Muscle layer of duodenum (tissue), 2 donors: ENCODE data around the gene BTNL9.
"Not testable (repeated sequence)": the region's sequence is repeated elsewhere in the genome, so short reads cannot be mapped to it uniquely, and the experiment has no call there.

Experiments
- H3K27ac ChIP-seq: one replicate; pipeline ENCODE4 v1.7.0; 2013; ENCODE audit warnings: mild to moderate bottlenecking, low read length
- H3K27me3 ChIP-seq: one replicate; pipeline ENCODE4 v1.7.0; 2013; ENCODE audit warnings: low read depth, mild to moderate bottlenecking, control low read depth, low read length
- H3K36me3 ChIP-seq, 2 donors: one replicate each; pipeline ENCODE4 v1.7.0; 2013; ENCODE audit warnings: low read length in 2 of 2, control low read depth in 1 of 2, mild to moderate bottlenecking in 1 of 2; ENCODE audit not compliant: insufficient read depth in 2 of 2, control insufficient read depth in 1 of 2
- H3K4me1 ChIP-seq, 2 donors: one replicate each; pipeline ENCODE4 v1.7.0; 2013; ENCODE audit warnings: low read length in 2 of 2, mild to moderate bottlenecking in 2 of 2, control low read depth in 1 of 2, moderate library complexity in 1 of 2; ENCODE audit not compliant: insufficient read depth in 2 of 2, control insufficient read depth in 1 of 2
- H3K4me3 ChIP-seq, 2 donors: one replicate each; pipeline ENCODE4 v1.7.0; 2013; ENCODE audit warnings: low read length in 2 of 2, low read depth in 1 of 2, mild to moderate bottlenecking in 1 of 2
- H3K9me3 ChIP-seq, 2 donors: one replicate each; pipeline ENCODE4 v1.7.0; 2013; ENCODE audit warnings: low read length in 2 of 2, control low read depth in 1 of 2, mild to moderate bottlenecking in 1 of 2; ENCODE audit not compliant: control insufficient read depth in 1 of 2
- donor health status: healthy.

Gene BTNL9

GRCh38 chr5:181043285-181044092 lies 3.4 kb downstream of the BTNL9 start:
- H3K27ac ChIP-seq, result no peak overlapping the region
- no peak overlapping the region for H3K4me3 ChIP-seq
- H3K27me3 ChIP-seq, result peaks cover 17% of the 10 kb centered on the region

GRCh38 chr5:181044093-181044599 lies 4.1 kb downstream of the BTNL9 start:
- no peaks in the 10 kb centered on the region for H3K9me3 ChIP-seq
- H3K4me3 ChIP-seq, result no peak overlapping the region
- H3K27ac ChIP-seq, result no peak overlapping the region
- no peaks in the 10 kb centered on the region for H3K4me1 ChIP-seq
- H3K27me3 ChIP-seq, result peaks cover 17% of the 10 kb centered on the region
- no peaks in the 10 kb centered on the region for H3K36me3 ChIP-seq

More at GRCh38 chr5:181043285-181044092, 3.4 kb downstream of the BTNL9 start:
- no peaks in the 10 kb centered on the region for H3K9me3 ChIP-seq
- H3K4me1 ChIP-seq, result no peaks in the 10 kb centered on the region
- no peaks in the 10 kb centered on the region for H3K36me3 ChIP-seq

GRCh38 chr5:181044662-181045305 lies 4.7 kb downstream of the BTNL9 start:
- H3K27me3 ChIP-seq, result peaks cover 20% of the 10 kb centered on the region

GRCh38 chr5:181045316-181045715 lies 5.2 kb downstream of the BTNL9 start:
- no peak overlapping the region for H3K4me3 ChIP-seq
- peaks cover 24% of the 10 kb centered on the region for H3K27me3 ChIP-seq
- H3K27ac ChIP-seq, result no peak overlapping the region
- H3K36me3 ChIP-seq, result no peaks in the 10 kb centered on the region
- no peaks in the 10 kb centered on the region for H3K9me3 ChIP-seq
- no peaks in the 10 kb centered on the region for H3K4me1 ChIP-seq

More at GRCh38 chr5:181044662-181045305, 4.7 kb downstream of the BTNL9 start:
- no peak overlapping the region for H3K27ac ChIP-seq
- H3K9me3 ChIP-seq, result no peaks in the 10 kb centered on the region
- no peaks in the 10 kb centered on the region for H3K4me1 ChIP-seq
- H3K4me3 ChIP-seq, result no peak overlapping the region
- no peaks in the 10 kb centered on the region for H3K36me3 ChIP-seq

- H3K27ac ChIP-seq, H3K4me1 ChIP-seq, H3K9me3 ChIP-seq, H3K4me3 ChIP-seq, H3K36me3 ChIP-seq: not testable (repeated sequence)
- peaks cover 24% of the 10 kb centered on the region for H3K27me3 ChIP-seq
Measured at GRCh38 chr5:181045857-181046256, 5.8 kb downstream of the BTNL9 start.

- peaks cover 0 to 4% of the 10 kb centered on the region in 2 donors for H3K4me1 ChIP-seq
- peaks cover 27% of the 10 kb centered on the region for H3K27me3 ChIP-seq
- H3K27ac ChIP-seq, result no peak overlapping the region
- H3K4me3 ChIP-seq, result no peak overlapping the region
- no peaks in the 10 kb centered on the region for H3K36me3 ChIP-seq
- no peaks in the 10 kb centered on the region for H3K9me3 ChIP-seq
Measured at GRCh38 chr5:181047288-181047687, 7.2 kb downstream of the BTNL9 start.

GRCh38 chr5:181047921-181048320 lies 7.9 kb downstream of the BTNL9 start:
- Histone ChIP-seq H3K27me3 (peaks cover 27% of the 10 kb centered on the region), H3K36me3 (no peaks in the 10 kb centered on the region), H3K4me3 (no peak overlapping the region), H3K4me1 (peaks cover 0 to 9% of the 10 kb centered on the region in 2 donors), H3K27ac (no peak overlapping the region), H3K9me3 (no peaks in the 10 kb centered on the region)

GRCh38 chr5:181050016-181050415 lies 9.9 kb downstream of the BTNL9 start:
- no peaks in the 10 kb centered on the region for H3K36me3 ChIP-seq
- H3K4me1 ChIP-seq, result peaks cover 0 to 21% of the 10 kb centered on the region in 2 donors
- no peak overlapping the region for H3K27ac ChIP-seq
- H3K27me3 ChIP-seq, result peaks cover 41% of the 10 kb centered on the region
- no peaks in the 10 kb centered on the region for H3K9me3 ChIP-seq
- no peak overlapping the region for H3K4me3 ChIP-seq

- H3K9me3 ChIP-seq, result no peaks in the 10 kb centered on the region
- H3K27ac ChIP-seq, result no peak overlapping the region
- peaks cover 0 to 21% of the 10 kb centered on the region in 2 donors for H3K4me1 ChIP-seq
- H3K27me3 ChIP-seq, result peaks cover 48% of the 10 kb centered on the region
- H3K4me3 ChIP-seq, result peak overlapping the region in 1 of 2 donors; percentile 73
- H3K36me3 ChIP-seq, result no peaks in the 10 kb centered on the region
Measured at GRCh38 chr5:181051841-181052671, 12.0 kb downstream of the BTNL9 start.

GRCh38 chr5:181052672-181053487 lies 12.8 kb downstream of the BTNL9 start:
- Histone ChIP-seq H3K36me3 (no peaks in the 10 kb centered on the region), H3K4me1 (peaks cover 0 to 21% of the 10 kb centered on the region in 2 donors), H3K27me3 (peaks cover 50% of the 10 kb centered on the region), H3K27ac (no peak overlapping the region), H3K4me3 (peak overlapping the region; percentile 42 to 73), H3K9me3 (no peaks in the 10 kb centered on the region)
